LNCAP (cell line): Measurements from ENCODE around the gene FUT4.

Source experiments
- CTCF ChIP-seq: fragments of 450-650 bp; IDR thresholded peaks from 2 replicates; pipeline ENCODE4 v1.5.1; 2017; ENCODE audit warnings: mild to moderate bottlenecking

FUT4 gene

GRCh38 chr11:94525546-94526324 lies 18.0 kb upstream of the FUT4 start:
- TF ChIP-seq CTCF: no peak

- TF ChIP-seq CTCF: no peak
These were observed 16.9 kb upstream of the FUT4 start for GRCh38 chr11:94526645-94527438.

GRCh38 chr11:94528551-94528950 lies 15.2 kb upstream of the FUT4 start:
- TF ChIP-seq CTCF: no peak

- no peak for TF ChIP-seq CTCF
These were observed 11.5 kb upstream of the FUT4 start for GRCh38 chr11:94532211-94532610.

GRCh38 chr11:94533206-94533605 lies 10.5 kb upstream of the FUT4 start:
- no peak for TF ChIP-seq CTCF

GRCh38 chr11:94533696-94534630 lies 9.8 kb upstream of the FUT4 start:
- TF ChIP-seq CTCF: no peak

GRCh38 chr11:94536386-94536785 lies 7.3 kb upstream of the FUT4 start:
- TF ChIP-seq CTCF: no peak
